Measurements from ENCODE around the gene FBXO7. TPM values are rescaled to one million over a fixed set of nuclear protein-coding genes. Genes with fewer than 3 reads are reported as not detected.

The FBXO7 gene
- total RNA-seq, 1 donor from 2014 or later, result 43.6 TPM

Other genes with a start within 250 kb of the FBXO7 start
- gene SLC5A4, start 219.5 kb upstream of the FBXO7 start, total RNA-seq, result 3.0 and 4.6 TPM in 2 replicates
- not detected in 2 replicates for gene RFPL3, start 116.9 kb upstream of the FBXO7 start, total RNA-seq
- 127 and 129 TPM in 2 replicates for gene RTCB, start 62.6 kb upstream of the FBXO7 start, total RNA-seq
- not detected in 2 replicates for gene BPIFC, start 10.4 kb upstream of the FBXO7 start, total RNA-seq

All from dermis microvascular lymphatic vessel endothelial cell (primary cell).